ENCODE data around the gene EMILIN2. TPM values are rescaled to one million over a fixed set of nuclear protein-coding genes. Genes with fewer than 3 reads are reported as not detected.
A peak's percentile ranks its signal among the peaks of the same experiment; 100 is the strongest.
"Not testable (repeated sequence)": the region's sequence is repeated elsewhere in the genome, so short reads cannot be mapped to it uniquely, and the experiment has no call there.

Gene EMILIN2
- total RNA-seq (2014; rRNA removed; shearing (Covaris generic)) = 5.4 and 8.1 TPM in 2 replicates

DNA sequence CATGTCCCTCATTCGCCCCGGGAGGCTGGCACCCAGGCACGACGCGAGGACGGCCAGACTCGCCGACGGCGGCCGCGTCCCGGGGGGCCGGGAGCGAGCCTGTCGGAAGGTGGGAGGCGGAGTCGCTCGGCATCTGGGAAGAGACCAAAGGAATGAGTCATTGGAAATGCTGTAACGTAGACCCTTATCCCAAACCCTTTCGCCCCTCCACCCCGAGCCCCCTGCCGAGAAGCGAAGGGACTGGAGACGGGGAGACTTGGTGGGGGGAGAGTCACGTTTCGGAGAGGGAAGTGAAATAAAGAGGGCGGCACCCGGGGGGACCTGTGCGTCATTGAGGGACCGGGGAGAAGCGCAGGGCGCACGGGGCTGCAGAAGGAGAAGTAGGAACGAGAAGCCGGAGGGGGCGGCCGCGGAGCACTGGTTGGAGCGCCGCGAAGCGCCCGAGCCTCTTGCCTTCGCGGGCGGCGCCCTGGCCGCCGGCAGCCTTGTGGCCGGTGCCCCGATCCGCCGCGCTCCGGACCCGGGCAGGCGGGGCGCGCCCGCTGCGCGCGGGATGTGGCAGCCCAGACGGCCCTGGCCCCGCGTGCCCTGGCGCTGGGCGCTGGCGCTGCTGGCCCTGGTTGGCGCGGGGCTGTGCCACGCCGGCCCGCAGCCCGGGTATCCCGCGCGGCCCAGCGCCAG is at the start of gene EMILIN2:
EMILIN2 (plus strand) TSS at position 371 of the 681 bp plus-strand sequence; CDS start at position 554, 183 bp downstream.
- peak; percentile 15 for DNase-seq (ENCODE audit: low read depth)

GRCh38 chr18:2797951-2798350 is 48.9 kb upstream of the EMILIN2 start:
- no peak for DNase-seq (ENCODE audit: low read depth)

- no peak for DNase-seq (ENCODE audit: low read depth)
Observed at GRCh38 chr18:2799369-2799768, 47.4 kb upstream of the EMILIN2 start.

DNA sequence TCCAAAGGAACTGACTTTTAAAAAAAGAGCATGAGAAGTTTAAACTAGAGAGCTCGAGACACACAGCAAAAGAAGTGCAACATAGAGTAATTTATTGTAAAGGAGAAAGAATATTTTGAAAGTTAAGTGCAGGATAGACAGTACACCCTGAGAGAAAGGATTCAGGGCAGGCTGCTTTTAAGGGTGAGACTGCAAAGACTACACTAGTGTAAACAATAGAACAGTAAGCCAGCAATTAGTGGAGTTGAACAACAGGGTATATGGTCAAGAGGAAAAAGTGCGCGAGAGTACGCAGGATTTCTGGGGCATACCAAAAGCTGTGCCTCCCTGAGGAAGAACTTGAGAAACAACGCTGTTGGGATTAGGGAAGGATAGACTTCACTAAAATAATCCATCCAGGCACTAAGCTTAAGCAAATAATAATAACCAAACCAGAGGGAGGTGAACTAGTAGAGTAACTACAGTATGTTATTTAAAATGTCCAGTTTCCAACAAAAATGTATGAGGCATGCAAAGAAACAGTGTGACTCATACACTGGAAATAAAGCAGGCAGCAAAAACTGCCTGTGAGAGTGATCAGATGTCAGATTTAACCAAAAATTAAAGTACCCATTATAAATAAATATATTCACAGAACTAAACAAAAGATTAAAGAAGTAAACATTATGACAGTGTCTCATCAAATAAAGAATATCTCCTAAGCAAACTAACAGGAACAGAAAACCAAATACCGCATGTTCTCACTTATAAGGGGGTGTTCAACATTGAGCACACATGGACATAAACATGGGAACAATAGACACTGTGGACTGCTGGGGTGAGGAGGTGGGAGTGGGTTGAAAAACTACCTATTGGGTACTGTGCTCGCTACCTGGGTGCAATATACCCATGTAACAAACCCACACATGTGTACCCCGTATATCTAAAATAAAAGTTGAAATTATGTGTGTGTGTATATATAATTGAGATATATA is 40.5 kb upstream of the EMILIN2 start:
- no peak for DNase-seq (ENCODE audit: low read depth)

DNA sequence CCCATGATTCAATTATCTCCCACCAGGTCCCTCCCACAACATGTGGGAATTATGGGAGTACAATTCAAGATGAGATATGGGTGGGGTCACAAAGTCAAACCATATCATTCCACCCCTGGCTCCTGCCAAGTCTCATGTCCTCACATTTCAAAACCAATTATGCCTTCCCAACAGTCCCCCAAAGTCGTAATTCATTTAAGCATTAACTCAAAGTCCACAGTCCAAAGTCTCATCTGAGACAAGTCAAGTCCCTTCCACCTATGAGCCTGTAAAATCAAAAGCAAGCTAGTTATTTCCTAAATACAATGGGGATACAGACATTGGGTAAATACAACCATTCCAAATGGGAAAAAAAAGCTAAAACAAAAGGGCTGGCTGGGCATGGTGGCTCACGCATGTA is 38.2 kb upstream of the EMILIN2 start:
- not testable (repeated sequence) for DNase-seq (ENCODE audit: low read depth)

- not testable (repeated sequence) for DNase-seq (ENCODE audit: low read depth)
Observed at GRCh38 chr18:2809666-2810183, 37.1 kb upstream of the EMILIN2 start.

- no peak for DNase-seq (ENCODE audit: low read depth)
Observed at GRCh38 chr18:2811416-2811815, 35.4 kb upstream of the EMILIN2 start.

DNA sequence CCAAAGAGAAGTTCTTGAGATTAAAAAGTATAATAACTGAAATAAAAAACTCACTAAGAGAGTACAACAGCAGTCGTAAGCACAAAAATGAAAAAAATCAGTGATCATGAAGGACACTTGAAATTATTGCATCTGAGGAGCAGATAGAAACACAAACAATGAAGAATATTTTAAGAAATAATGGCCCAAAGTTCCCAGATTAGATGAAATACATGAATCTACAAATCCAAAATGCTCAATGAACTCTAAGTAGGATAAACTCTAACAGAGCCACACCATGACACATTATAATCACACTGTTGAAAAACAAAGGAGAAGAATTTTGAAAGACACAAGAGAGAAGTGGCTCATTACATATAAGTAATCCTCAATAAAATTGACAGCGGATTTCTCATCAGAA is 31.9 kb upstream of the EMILIN2 start:
- DNase-seq (ENCODE audit: low read depth) = no peak

GRCh38 chr18:2818281-2818680 is 28.5 kb upstream of the EMILIN2 start:
- no peak for DNase-seq (ENCODE audit: low read depth)

DNA sequence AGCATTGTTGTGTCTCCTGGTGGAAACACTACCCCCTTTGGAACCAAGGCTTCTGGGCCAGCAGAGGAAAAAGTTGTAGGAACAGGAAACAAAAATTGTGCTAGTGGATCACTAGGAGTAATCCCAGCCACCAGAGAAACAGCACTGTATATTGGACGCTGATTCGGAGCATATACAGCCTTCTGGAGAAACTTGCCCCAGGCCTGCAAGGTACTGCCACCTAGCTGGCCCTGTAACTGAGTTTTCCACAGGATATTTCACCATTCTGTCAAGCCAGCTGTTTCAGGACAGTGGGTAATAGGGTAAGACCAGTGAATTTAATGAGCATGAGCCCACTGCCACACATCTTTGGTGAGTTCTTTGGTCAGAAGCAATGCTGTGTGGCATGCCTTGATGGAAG is 25.1 kb upstream of the EMILIN2 start:
- no peak for DNase-seq (ENCODE audit: low read depth)

GRCh38 chr18:2822213-2822921 is 24.4 kb upstream of the EMILIN2 start:
- no peak for DNase-seq (ENCODE audit: low read depth)

DNA sequence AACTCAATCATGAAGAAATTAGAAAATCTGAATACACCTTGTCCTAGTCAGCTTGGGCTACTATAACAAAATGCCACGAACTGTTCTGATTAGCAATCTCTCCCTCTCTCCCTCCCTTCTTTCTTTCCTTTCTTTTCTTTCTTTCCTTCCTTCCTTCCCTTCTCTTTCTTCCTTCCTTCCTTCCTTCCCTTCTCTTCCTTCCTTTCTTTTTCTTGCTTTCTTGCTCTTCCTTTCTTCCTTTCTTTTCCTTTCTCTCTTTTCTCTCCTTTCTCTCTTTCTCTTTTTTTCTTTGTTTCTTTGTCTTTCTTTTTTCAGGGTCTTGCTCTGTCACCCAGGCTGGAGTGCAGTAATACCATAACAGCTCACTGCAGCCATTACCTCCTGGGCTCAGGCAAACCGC is 23.6 kb upstream of the EMILIN2 start:
- no peak for DNase-seq (ENCODE audit: low read depth)

GRCh38 chr18:2823966-2824365 is 22.8 kb upstream of the EMILIN2 start:
- no peak for DNase-seq (ENCODE audit: low read depth)

- DNase-seq (ENCODE audit: low read depth) = no peak
Observed at GRCh38 chr18:2824865-2825264, 21.9 kb upstream of the EMILIN2 start.

DNA sequence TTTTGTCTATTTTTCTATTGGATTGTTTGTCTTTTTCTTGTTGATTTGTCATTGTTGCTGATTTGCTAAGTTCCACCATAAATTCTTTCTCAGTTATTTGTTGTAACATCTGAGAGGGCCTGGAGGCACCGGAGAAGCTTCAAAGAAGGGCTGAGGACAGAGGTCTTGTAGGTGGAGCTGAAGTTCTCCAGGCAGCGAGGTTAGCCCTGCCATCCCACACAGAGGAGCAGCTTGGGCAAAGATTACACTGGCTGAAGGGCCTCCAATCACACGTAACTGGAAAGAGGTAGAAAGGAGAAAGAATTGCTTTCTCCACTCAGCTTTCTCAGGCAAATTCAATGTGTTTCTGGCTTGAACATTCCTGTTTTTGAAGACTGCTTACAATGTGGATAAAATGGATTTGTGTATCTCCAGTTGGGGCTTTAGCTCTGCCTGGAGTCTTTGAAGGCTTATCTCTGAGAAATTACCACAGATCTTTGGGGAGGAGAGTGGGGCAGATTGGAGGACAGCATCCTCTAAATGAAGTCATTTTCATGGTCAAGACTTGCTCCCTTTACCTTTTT is 21.1 kb upstream of the EMILIN2 start:
- DNase-seq (ENCODE audit: low read depth) = no peak

DNA sequence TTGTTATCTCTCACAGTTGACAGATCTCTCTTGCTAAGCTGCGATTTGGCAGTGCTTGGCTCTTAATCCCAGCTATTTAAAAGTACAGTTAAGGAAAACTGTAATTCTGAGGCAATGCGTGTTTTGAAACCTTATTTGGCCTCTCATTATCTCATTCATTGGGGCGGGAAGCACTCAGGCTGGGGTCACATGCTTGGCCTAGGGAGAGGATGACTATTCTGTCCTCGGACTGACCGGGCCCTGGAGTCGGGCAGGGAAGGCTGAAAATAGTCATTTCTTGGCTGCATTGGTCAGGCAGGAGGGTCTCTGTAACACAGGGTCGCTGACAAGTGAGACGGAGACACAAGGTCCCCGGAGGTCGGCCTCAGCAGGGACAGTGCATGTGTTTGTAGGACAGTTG is 20.2 kb upstream of the EMILIN2 start:
- no peak for DNase-seq (ENCODE audit: low read depth)

- no peak for DNase-seq (ENCODE audit: low read depth)
Observed at GRCh38 chr18:2827061-2827460, 19.7 kb upstream of the EMILIN2 start.

DNA sequence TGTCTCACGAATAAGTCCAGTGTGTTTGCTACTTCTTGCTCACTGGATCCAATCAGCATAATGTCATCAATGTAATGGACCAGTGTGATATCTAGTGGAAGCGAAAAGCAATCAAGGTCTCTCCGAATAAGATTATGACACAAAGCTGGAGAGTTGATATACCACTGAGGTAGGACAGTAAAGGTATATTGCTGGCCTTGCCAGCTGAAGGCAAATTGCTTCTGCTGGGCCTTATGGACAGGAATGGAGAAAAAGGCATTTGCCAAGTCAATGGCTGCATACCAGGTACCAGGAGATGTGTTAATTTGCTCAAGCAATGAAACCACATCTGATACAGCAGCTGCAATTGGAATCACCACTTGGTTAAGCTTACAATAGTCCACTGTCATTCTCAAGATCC is 10.7 kb upstream of the EMILIN2 start:
- DNase-seq (ENCODE audit: low read depth) = not testable (repeated sequence)

- DNase-seq (ENCODE audit: low read depth) = not testable (repeated sequence)
Observed at GRCh38 chr18:2837290-2837689, 9.5 kb upstream of the EMILIN2 start.

DNA sequence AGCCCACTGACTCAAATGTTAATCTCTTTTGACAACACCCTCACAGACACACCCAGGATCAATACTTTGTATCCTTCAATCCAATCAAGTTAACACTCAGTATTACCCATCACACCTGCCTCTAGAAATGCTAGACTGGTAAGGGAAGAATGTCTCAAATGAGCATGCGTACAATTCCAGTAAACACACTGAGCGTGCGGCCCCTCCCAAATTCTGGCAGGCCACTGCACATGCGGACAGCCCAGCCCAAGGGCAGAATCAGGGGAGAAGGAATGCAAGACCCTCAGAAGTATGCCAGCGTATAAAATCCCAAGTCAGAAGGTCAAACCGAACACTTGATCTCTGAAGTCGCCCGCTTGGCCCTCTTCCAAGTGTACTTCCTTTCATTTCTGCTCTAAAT is 7.6 kb upstream of the EMILIN2 start:
- DNase-seq (ENCODE audit: low read depth) = no peak

DNA sequence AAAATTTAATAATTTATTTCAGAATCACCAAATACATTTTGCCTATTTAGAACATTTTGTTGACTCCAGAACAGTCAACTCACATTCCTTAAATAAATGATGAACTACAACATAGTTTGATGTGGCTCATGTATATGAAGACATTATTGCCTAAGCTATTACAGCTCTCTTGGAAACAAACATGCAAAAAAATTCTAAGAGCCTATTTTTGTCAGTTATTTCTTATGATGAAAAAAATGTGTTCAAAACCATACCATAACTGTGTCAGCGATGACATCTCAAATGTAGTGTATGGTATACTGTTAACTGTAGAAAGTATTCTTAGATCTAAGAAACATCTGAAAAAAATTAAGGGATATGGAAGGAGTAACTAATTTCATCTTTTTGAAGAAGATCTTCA is 6.3 kb upstream of the EMILIN2 start:
- DNase-seq (ENCODE audit: low read depth) = no peak

GRCh38 chr18:2843146-2843545 is 3.7 kb upstream of the EMILIN2 start:
- no peak for DNase-seq (ENCODE audit: low read depth)

Measured in RPMI7951 (cell line).